Hepatic stellate cell (primary cell): ENCODE results near the gene CA5A.
"Not testable (repeated sequence)": the region's sequence is repeated elsewhere in the genome, so short reads cannot be mapped to it uniquely, and the experiment has no call there.

Source experiments
- DNase-seq: peaks from one replicate; pipeline ENCODE4 v3.0.0; 2011; ENCODE audit warnings: low spot score

CA5A gene

GRCh38 chr16:87936375-87937230 lies at the start of gene CA5A:
Gene CA5A (minus strand): TSS chr16:87936529. CDS start chr16:87936450, 79 bp downstream.
- no peak for DNase-seq

- not testable (repeated sequence) for DNase-seq
Measured at GRCh38 chr16:87985493-87985892, 49.2 kb upstream of the CA5A start.

GRCh38 chr16:87984632-87985267 lies 48.4 kb upstream of the CA5A start:
- DNase-seq = no peak

DNA sequence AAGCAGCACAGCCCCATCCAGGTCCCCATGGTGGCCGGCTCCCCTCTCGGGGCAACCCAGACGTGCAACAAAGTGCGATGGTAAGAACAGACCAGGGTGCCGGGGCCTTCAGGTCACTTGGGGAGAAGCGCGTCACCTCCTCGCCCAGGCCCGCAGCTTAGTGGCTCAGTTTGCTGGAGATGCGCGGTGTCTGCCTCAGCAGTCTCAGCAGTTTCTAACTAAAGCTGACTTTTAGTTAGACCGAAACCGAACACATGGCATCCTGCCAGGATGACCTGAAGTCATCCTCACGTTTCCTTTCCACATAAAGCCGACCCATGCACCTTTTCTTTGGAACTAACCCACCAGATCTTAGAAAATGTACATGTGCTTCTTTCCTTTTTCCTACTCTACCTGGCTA lies 47.9 kb upstream of the CA5A start:
- DNase-seq = not testable (repeated sequence)

DNA sequence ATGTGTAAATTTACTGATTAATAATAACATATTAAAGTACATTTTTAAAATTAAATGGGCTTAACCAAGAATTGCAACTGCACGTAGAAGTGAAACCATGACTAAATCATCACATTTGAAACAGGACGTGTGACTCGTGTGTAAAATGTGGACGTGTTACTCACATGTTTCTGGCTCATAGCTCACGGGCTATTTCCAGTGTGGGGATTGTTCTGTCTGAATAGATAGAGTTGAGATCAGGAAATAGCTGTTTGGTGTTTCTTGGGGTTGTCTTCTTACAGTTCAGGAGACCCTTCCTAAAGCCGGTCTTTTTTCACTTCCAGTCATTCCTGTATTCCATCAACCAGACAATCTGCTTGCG lies 47.4 kb upstream of the CA5A start:
- DNase-seq = not testable (repeated sequence)

DNA sequence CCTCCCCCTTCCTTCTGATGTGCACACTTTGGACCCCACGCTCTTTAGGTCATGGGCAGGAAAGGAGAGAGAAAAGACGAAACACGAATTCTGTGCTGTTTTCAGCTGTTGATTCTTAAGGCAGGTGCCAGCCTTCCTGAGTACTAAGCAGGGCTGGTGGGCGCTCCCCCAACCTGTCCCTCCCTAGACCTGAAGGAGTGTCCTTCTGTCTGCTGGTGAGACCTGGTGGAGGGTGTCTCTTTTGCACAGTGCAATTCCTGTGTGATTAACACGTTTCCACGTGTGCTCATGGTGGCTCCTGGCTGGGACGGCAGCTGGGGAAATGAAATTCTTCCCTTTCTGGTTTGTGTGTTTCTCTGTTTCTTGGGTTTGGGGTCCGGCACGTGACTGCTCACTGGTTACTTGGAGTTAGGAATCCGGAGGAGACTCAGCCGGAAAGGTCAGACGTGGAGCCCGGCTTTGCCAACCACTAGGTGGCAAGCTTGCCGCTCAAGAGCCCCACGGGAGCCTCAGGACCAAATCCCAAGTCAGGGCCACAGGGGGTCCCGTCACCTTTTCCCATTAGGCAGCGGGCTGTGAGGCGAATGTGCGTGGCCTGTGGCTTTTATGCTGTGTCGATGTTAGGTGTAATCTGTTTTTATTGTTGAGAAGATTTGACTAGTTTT lies 46.9 kb upstream of the CA5A start:
- not testable (repeated sequence) for DNase-seq

GRCh38 chr16:87982581-87983041 lies 46.3 kb upstream of the CA5A start:
- no peak for DNase-seq

DNA sequence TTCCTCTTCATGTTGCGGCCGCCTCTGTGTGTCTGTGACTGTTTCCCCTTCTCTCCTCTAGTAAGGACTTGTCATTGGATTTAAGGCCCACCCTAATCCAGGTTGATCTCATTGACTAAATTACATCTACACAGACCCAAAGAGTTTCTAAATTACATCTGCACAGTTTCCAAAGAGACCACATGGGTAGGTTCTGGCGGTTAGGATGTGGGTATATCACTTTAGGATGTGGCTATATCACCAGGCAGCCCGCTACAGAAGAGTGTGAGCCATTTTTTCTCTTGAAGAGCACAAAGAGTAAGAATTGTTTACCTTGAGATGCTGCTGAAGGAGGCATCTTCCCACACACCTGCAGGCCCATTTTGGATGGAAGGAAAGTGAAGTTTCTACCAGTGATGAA lies 45.0 kb upstream of the CA5A start:
- DNase-seq = not testable (repeated sequence)

GRCh38 chr16:87979911-87980630 lies 43.7 kb upstream of the CA5A start:
- not testable (repeated sequence) for DNase-seq

GRCh38 chr16:87979352-87979751 lies 43.0 kb upstream of the CA5A start:
- DNase-seq = no peak

- no peak for DNase-seq
Measured at GRCh38 chr16:87978127-87978526, 41.8 kb upstream of the CA5A start.

DNA sequence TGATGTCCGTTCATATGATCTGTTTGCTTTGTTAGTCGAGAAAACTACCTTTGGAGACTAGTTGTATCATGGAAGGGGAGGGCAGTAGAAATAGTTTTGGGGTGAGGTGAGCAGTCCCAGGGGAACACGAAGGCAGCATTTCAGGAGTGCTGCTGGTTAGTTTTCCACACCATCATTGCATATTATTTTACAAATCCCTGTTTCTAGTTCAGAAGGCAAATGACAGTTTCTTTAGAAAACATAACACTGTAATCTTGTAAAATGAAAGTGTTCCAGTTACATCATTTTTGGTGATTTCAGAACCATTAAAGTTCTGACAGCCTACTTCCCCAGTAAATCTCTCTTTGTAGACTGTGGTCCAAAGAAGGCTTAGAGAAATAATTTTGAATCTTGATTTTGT lies 40.3 kb upstream of the CA5A start:
- DNase-seq = no peak

- DNase-seq = no peak
Measured at GRCh38 chr16:87974178-87974577, 37.8 kb upstream of the CA5A start.

- no peak for DNase-seq
Measured at GRCh38 chr16:87973717-87974116, 37.4 kb upstream of the CA5A start.

DNA sequence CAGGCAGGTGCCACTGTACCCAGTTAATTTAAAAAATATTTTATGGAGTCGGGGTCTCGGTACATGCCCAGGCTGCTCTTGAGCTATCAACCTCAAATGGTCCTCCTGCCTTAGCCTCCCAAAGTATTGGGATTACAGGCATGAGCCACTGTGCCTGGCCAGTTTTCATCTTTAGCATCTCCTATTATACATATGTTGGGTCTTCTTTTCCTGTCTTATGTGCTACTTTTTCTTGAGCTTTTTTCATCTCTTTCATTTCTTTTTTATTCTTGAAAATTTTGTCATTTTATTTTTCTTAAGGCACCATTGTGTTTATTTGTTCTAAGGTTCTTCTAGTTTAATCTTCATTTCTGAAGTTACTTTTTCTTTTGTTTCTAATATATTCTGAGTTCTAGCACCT lies 35.6 kb upstream of the CA5A start:
- no peak for DNase-seq

GRCh38 chr16:87970186-87970585 lies 33.9 kb upstream of the CA5A start:
- no peak for DNase-seq

GRCh38 chr16:87968541-87968940 lies 32.2 kb upstream of the CA5A start:
- no peak for DNase-seq

GRCh38 chr16:87966685-87967185 lies 30.4 kb upstream of the CA5A start:
- no peak for DNase-seq

DNA sequence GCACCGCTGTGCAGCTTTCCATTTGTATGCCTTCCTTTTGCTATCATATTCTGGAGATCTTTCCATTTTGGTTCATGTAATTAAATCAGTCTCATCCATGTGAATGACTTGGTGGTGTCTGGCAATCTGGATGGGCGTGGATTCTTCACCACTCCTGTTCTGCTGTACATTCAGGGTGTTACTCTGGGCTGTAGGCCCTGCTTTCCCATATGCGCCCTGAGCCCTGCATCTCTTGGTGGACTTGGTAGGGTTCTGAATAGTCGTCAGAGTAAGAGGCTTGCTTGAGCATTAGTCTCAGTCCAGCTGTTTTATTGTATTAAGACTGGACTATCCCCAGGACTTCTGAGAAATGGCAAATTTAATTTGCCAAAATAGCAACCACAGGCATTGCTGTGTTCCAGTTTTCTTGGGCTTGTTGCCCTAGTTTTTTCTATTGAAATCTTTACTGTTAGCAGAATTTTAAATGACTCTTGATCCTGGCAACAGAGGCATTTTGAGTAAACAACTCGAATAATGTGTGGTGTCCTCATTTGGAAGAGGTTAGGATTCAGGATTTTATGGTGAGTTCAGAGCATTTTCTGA lies 29.8 kb upstream of the CA5A start:
- peak; percentile 35 for DNase-seq

DNA sequence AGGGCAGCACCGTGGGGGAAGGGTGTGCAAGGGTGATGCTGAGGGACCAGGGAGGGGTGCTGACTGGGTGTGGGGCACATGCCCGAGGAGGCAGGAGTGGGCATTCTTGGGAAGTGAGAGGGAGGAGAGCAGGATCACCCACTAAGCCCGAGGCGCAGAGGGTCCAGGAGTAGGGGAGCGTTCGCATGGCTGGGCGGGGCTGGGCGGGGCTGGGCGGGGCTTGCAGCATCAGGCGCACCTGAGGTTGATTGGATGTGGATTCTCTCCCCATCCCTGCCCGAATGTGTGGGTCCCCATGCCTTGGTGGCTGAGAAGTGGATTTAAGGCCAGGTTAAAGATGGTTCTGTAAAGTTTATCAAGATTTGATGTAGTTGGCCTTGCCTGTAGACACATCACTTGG lies 29.1 kb upstream of the CA5A start:
- DNase-seq = no peak

DNA sequence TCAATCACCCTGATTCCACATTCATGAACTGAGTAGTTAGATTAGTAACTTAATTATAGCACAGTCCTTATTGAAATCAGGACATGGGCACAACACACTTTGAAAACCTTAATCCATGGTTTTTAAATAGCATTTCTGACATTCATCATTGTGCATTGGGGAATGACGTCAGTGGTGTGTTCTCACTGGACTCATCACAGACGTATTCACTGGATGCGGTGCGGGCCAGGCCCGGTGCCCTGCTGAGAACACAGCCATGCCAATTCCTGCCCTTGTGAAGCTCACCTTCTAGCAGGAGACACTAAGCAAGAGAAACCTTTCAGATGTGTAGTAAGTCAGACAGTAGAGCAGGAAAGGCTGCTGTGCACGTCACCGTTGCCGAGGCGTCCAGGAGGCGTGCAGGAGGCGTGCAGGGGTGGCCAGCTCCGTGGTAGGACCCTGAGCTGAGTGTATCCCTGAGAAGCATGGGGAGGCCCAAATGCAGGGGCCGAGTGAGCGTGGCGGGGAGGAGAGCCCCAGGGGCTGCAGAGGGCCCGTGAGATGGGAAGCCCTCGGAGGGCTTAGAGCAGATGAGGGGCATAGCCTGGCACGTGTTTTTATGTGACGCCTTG lies 27.8 kb upstream of the CA5A start:
- no peak for DNase-seq
